Measurements from ENCODE around the gene POU2F2. TPM values are rescaled to one million over a fixed set of nuclear protein-coding genes. Genes with fewer than 3 reads are reported as not detected.

Gene POU2F2
- total and polyA plus RNA-seq, 10 of the 15 experiments (the other 5 are each of a cell fraction or from before 2014, with no cell fraction given): 4.4 to 62.4 (median 37.9) TPM

GRCh38 chr19:42088471-42089190, 43.6 kb downstream of the POU2F2 start:
- no peak for FAIRE-seq
- Histone ChIP-seq H3K9ac (ENCODE audit: control insufficient read depth, insufficient read depth, low read length) (no peak overlapping the region), H3K79me2 (ENCODE audit: control insufficient read depth, insufficient read depth, low read length) (no peaks in the 10 kb centered on the region), H3K4me3 (no peak overlapping the region), H3K4me2 (ENCODE audit: control insufficient read depth, insufficient read depth) (no peak overlapping the region), H2AFZ (ENCODE audit: control insufficient read depth, low read depth, low read length) (no peak overlapping the region), H3K27ac (ENCODE audit: control insufficient read depth, insufficient read depth) (no peak overlapping the region), H3K27me3 (replicated peaks in 1 of 2; ENCODE audit: control insufficient read depth in 2 of 2, insufficient read depth in 2 of 2, low read length in 1 of 2) (no peaks in the 10 kb centered on the region), H3K9me3 (replicated peaks; ENCODE audit: control insufficient read depth, insufficient read depth, low read length) (no peaks in the 10 kb centered on the region), H3K36me3 (ENCODE audit: control insufficient read depth in 2 of 2, insufficient read depth in 2 of 2, low read length in 1 of 2) (peaks cover 5 to 7% of the 10 kb centered on the region in 2 experiments; a peak in 3 of 4 replicates), H4K20me1 (ENCODE audit: control insufficient read depth, insufficient read depth) (no peaks in the 10 kb centered on the region), H3K4me1 (ENCODE audit: control insufficient read depth, insufficient read depth, low read length) (peaks cover 40% of the 10 kb centered on the region)
- intact Hi-C loops (cut with micrococcal nuclease; ENCODE audit: unreplicated experiment) (no loop called here), in situ Hi-C loops (cut with MboI) (no loop called here)
- BruUV-seq (replicated peaks): no TSS peak
- RAD21 ChIA-PET (ENCODE audit: unreplicated experiment): no interaction called here
- CTCF ChIA-PET: no interaction called here
- POLR2A ChIA-PET: no interaction called here
- TF ChIP-seq ZNF622 (IDR thresholded peaks at IDR 0.05) (no peak), POLR2A (IDR thresholded peaks at IDR 0.05; ENCODE audit: low read depth, low read length) (peak; percentile 40; the same call in 1 of the 2 replicates), SIX5 (IDR thresholded peaks at IDR 0.05; ENCODE audit: low read depth, low read length, severe bottlenecking) (no peak)
- SMC1A ChIA-PET (ENCODE audit: uncharacterized antibody, unreplicated experiment): no interaction called here
- DNase-seq (ENCODE audit: low read depth, low spot score): no peak
- WGBS (ENCODE audit: insufficient coverage, insufficient replicate concordance, low lambda C conversion rate, missing lambda C conversion rate): 52% methylated on average over 17 of the region's 18 CpGs
- no peak for ATAC-seq

GRCh38 chr19:42086770-42087550, 45.3 kb downstream of the POU2F2 start:
- in situ Hi-C loops (cut with MboI): no loop called here
- H3K4me1 ChIP-seq (ENCODE audit: control insufficient read depth, insufficient read depth, low read length): peaks cover 37% of the 10 kb centered on the region
- H3K79me2 ChIP-seq (ENCODE audit: control insufficient read depth, insufficient read depth, low read length): no peaks in the 10 kb centered on the region
- H3K27ac ChIP-seq (ENCODE audit: control insufficient read depth, insufficient read depth): no peak overlapping the region
- ChIA-PET CTCF (no interaction called here), POLR2A (no interaction called here), SMC1A (ENCODE audit: uncharacterized antibody, unreplicated experiment) (no interaction called here), RAD21 (ENCODE audit: unreplicated experiment) (no interaction called here)
- DNase-seq (ENCODE audit: low read depth, low spot score) (no peak), FAIRE-seq (no peak), ATAC-seq (no peak; the same call in 2 of the 3 replicates)
- H3K4me3 ChIP-seq: no peak overlapping the region
- 32% methylated on average over 11 of the region's 11 CpGs for WGBS (ENCODE audit: insufficient coverage, insufficient replicate concordance, low lambda C conversion rate, missing lambda C conversion rate)
- no peak overlapping the region for H3K9ac ChIP-seq (ENCODE audit: control insufficient read depth, insufficient read depth, low read length)
- no peaks in the 10 kb centered on the region for H3K9me3 ChIP-seq (replicated peaks; ENCODE audit: control insufficient read depth, insufficient read depth, low read length)
- H4K20me1 ChIP-seq (ENCODE audit: control insufficient read depth, insufficient read depth): no peaks in the 10 kb centered on the region
- no peak overlapping the region for H3K4me2 ChIP-seq (ENCODE audit: control insufficient read depth, insufficient read depth)
- H3K27me3 ChIP-seq (replicated peaks in 1 of 2; ENCODE audit: control insufficient read depth in 2 of 2, insufficient read depth in 2 of 2, low read length in 1 of 2): no peaks in the 10 kb centered on the region
- H2AFZ ChIP-seq (ENCODE audit: control insufficient read depth, low read depth, low read length): no peak overlapping the region
- peaks cover 3 to 7% of the 10 kb centered on the region in 2 experiments; a peak in 3 of 4 replicates for H3K36me3 ChIP-seq (ENCODE audit: control insufficient read depth in 2 of 2, insufficient read depth in 2 of 2, low read length in 1 of 2)
- intact Hi-C loops (cut with micrococcal nuclease; ENCODE audit: unreplicated experiment): no loop called here
- BruUV-seq (replicated peaks): TSS peak; percentile 13
- TF ChIP-seq GATAD2B (conservative IDR thresholded peaks at IDR 0.05; ENCODE audit: low read depth): no peak
- no peak for TF ChIP-seq HDAC2 (IDR thresholded peaks at IDR 0.05)
- TF ChIP-seq, protein P1, sequence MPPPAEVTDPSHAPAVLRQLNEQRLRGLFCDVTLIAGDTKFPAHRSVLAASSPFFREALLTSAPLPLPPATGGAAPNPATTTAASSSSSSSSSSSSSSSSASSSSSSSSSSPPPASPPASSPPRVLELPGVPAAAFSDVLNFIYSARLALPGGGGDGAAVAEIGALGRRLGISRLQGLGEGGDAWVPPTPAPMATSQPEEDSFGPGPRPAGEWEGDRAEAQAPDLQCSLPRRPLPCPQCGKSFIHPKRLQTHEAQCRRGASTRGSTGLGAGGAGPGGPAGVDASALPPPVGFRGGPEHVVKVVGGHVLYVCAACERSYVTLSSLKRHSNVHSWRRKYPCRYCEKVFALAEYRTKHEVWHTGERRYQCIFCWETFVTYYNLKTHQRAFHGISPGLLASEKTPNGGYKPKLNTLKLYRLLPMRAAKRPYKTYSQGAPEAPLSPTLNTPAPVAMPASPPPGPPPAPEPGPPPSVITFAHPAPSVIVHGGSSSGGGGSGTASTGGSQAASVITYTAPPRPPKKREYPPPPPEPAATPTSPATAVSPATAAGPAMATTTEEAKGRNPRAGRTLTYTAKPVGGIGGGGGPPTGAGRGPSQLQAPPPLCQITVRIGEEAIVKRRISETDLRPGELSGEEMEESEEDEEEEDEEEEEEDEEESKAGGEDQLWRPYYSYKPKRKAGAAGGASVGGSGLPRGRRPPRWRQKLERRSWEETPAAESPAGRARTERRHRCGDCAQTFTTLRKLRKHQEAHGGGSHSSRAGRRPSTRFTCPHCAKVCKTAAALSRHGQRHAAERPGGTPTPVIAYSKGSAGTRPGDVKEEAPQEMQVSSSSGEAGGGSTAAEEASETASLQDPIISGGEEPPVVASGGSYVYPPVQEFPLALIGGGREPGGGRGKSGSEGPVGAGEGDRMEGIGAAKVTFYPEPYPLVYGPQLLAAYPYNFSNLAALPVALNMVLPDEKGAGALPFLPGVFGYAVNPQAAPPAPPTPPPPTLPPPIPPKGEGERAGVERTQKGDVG (CRISPR knock-in tag; IDR thresholded peaks at IDR 0.05): no peak
- TF ChIP-seq SUZ12 (IDR thresholded peaks at IDR 0.05; ENCODE audit: unreplicated experiment): no peak
- no peak for TF ChIP-seq ZZZ3 (IDR thresholded peaks at IDR 0.05; ENCODE audit: control insufficient read depth, insufficient read length, low read depth)
- TF ChIP-seq, protein P2, sequence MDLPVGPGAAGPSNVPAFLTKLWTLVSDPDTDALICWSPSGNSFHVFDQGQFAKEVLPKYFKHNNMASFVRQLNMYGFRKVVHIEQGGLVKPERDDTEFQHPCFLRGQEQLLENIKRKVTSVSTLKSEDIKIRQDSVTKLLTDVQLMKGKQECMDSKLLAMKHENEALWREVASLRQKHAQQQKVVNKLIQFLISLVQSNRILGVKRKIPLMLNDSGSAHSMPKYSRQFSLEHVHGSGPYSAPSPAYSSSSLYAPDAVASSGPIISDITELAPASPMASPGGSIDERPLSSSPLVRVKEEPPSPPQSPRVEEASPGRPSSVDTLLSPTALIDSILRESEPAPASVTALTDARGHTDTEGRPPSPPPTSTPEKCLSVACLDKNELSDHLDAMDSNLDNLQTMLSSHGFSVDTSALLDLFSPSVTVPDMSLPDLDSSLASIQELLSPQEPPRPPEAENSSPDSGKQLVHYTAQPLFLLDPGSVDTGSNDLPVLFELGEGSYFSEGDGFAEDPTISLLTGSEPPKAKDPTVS (IDR thresholded peaks at IDR 0.05; ENCODE audit: low read depth, low read length): no peak
- TF ChIP-seq MLLT1 (IDR thresholded peaks at IDR 0.05): no peak

Data from GM12878 (cell line).